Islet of Langerhans (tissue), 1 donor: ENCODE measurements around the gene HSPG2.
"Not testable (repeated sequence)": the region's sequence is repeated elsewhere in the genome, so short reads cannot be mapped to it uniquely, and the experiment has no call there.

Experiments
- FAIRE-seq: peaks from one replicate; lab custom pipeline; 2011; peaks lifted over from hg19 to GRCh38; lab: Jason Lieb, UNC

The HSPG2 gene

DNA sequence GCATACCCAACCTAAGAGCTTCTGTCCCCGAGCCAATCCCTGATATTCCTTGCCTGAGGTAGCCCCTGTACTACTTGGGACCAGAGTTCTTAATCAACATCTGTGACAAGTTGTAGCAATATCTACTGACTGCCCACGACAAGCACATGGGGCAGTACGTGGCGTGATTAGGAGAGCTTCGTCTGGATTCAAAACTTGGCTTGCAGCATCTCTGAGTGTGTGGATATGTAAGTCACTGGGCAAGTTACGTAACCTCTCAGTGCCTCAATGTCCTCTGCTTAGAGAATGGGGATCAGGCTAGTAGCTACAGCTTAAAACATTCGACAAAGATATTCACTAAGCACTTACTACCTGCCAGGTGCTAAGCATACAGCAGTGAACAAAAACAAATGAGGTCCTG, 5.0 kb downstream of the HSPG2 start:
- no peak for FAIRE-seq

DNA sequence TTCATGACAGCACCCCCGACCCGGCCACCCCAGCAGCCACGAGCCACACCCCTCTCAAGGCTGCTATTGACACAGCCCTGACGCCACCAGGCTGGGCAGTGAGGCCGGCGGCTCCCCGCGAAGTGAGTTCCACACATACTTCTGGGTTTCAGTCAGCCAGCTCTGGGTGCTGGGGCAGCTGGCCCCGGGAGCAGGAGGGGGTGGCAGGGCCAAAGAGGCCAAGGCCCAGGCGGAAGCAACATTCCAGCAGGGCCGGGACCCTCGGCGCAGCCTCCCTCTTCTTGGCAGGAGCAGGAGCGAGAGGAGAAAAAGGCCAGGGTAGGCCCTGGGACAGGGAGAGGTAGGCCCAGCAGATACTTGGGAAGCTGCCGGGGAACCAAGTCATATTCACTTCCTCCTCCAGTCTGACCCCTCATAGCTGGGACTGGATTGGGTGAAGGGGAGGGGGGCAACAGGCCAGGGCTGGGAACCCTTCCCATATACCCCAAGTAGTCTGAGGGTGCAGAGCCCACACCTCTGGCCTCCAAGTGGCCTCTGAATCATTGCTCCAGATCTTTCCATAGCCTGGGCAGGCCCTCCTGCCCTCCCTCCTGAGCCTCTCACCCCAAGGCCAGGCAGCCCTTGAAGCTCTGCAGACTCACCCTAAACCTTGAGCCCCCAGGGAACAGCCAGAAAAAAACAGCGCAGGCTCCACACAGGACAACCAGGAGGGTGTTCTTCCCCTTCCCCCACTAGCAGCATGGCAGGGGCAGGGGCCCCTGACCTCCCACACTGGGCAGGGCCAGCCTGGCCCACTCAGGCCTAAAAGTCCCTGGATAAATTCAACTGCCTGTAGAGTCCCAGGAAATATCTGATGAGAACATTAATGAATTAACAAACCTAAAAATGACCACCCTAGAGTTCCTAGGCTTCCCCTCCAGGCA, 5.7 kb downstream of the HSPG2 start:
- FAIRE-seq = no peak

- FAIRE-seq = no peak
Measured at GRCh38 chr1:21930629-21931170, 6.4 kb downstream of the HSPG2 start.

DNA sequence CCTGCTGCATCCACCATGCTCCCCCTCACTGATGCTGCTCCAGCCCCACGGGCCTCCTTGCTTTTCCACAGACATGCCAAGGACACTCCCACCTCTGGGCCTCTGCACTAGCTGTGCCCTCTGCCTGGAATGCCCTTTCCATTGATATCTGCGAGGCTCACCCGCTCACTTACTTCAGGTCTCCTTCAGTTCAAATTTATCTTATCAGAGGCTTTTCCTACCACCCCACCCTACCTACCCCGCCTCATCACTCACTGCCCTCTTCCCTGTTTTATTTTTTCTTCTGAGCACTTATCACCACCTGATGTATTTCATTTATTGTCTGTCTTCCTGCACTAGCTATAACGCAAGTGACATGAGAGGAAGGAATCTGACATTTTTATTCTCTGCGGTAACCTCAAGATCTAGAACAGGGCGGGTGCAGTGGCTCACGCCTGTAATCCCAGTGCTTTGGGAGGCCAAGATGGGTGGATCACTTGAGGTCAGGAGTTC, 7.0 kb downstream of the HSPG2 start:
- no peak for FAIRE-seq

- no peak for FAIRE-seq
Measured at GRCh38 chr1:21927533-21928237, 9.4 kb downstream of the HSPG2 start.

GRCh38 chr1:21926814-21927532, 10.1 kb downstream of the HSPG2 start:
- FAIRE-seq = no peak

DNA sequence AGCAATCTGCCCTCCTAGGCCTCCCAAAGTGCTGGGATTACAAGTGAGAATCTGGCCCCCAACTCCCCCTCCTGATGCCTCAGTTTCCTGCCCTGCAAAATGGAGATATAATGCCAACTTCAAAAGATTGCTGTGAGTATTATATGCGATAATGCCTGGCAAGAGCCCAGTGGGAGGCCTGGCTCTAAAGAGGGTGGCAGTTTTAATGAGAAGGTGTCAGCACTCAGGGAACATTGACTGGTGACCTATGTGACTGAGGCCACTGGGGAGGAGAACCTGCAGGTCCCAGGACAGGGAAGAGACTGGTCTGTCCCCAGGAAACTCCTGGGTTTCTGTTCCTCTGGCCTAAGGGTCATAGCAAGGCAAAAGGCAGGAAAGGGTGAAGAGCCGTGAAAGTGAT, 11.0 kb downstream of the HSPG2 start:
- FAIRE-seq = no peak

DNA sequence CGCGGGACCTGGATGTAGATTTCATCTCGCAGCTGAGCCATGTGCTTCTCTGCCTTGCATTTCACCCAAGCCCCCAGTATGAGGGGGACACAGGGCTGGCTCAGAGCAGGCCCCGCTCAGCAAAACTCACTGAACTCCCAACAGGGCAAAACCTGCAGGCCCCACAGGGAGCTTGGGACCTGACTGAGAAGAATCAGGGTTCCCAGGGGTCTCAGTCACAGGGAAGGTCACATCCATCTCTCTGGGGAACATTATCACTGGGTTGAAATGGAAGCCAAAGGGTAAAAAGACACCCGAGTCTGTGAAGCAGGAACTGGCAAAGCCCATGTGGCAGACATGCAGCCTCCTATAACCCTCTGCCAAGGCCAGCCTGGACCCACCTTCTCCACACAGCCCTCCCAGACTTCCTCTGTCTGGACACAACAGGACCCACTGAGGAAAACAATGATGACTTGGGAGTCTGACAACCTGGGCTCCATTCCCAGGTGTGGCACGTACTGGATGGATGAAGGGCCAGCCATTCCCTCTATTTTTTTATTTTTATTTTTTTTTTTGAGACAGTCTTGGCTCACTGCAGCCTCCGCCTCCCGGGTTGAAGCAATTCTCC, 11.7 kb downstream of the HSPG2 start:
- no peak for FAIRE-seq

DNA sequence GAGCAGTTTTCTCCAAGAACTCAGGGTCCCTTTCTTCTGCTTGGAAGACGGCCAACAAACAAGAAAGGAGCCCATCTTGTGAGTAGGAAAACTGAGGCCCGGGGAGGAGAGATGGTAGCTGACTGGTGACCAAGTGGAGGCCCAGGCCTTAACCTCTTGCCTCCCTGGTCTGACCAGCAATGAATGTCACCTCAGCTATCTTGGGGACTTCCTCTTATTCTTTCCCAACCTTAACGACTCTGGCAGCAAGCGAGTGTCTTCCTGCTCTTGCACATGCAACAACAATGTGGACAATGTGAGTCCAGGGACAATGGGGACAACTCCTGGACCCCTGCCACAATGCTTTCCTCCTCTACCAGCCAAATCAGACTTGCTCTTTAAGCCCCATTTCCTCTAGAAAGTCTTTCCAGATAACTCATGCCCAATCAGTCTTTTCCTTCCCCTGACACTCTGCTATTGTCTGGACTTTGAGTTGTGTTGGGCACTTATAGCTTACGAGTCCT, 12.6 kb downstream of the HSPG2 start:
- FAIRE-seq = no peak

GRCh38 chr1:21922090-21923013, 14.8 kb downstream of the HSPG2 start:
- no peak for FAIRE-seq

DNA sequence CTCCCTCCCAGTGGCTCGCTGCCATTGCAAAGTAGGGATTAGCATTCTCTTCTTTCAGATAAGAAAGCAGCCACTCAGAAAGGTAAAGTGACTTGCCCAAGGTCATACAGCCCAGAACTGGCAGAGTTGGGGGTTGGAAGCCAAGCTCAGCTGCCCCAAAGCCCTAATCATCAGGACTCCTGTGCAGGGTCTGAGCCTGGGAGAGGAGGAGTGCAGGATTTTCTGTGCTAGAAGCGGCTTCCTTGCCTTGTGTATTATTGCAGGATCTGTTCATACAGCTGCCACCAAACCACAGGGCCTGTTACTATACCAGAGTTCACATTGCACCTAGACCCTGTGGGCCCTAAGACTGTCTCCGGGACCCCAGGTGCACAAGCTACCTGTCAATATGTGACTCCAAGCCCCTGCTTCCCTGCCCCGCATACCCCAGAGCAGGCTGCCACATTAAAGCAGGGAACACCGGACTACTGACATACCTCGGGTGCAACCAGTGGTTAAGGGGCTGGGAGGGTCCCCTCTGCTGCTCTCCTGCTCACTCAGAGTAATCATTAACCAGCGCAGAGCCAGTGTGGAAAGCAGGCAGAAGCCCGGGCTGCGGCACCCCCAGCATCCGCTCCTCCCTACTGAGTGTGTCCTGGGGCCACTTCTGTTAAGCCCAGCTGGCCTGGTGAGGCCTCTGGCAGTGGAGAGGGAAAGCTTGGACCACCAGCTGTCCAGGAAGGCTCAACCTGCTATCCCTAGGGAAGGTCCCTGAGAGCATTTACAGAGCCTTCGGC, 15.8 kb downstream of the HSPG2 start:
- no peak for FAIRE-seq

DNA sequence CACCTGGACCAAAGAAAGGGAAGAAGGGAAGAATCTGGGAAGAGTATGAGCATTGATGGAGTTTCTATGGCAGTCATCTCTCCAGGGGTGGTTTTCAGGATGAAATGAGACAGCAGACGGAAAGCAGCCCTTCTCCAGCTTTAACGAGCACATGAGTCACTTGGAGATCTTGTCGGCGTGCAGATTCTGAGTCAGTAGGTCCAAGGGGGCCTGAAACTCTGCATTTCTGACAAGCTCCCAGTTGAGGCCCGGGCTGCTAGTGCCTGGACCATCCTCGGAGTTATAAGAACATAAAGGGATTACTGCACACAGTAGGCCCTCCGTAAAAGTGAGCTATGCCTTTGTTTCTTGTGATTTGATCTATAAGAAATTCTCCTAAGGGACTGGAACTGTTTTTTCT, 17.6 kb downstream of the HSPG2 start:
- FAIRE-seq = no peak

GRCh38 chr1:21917239-21917631, 19.9 kb downstream of the HSPG2 start:
- FAIRE-seq = not testable (repeated sequence)

GRCh38 chr1:21916447-21917238, 20.5 kb downstream of the HSPG2 start:
- no peak for FAIRE-seq

DNA sequence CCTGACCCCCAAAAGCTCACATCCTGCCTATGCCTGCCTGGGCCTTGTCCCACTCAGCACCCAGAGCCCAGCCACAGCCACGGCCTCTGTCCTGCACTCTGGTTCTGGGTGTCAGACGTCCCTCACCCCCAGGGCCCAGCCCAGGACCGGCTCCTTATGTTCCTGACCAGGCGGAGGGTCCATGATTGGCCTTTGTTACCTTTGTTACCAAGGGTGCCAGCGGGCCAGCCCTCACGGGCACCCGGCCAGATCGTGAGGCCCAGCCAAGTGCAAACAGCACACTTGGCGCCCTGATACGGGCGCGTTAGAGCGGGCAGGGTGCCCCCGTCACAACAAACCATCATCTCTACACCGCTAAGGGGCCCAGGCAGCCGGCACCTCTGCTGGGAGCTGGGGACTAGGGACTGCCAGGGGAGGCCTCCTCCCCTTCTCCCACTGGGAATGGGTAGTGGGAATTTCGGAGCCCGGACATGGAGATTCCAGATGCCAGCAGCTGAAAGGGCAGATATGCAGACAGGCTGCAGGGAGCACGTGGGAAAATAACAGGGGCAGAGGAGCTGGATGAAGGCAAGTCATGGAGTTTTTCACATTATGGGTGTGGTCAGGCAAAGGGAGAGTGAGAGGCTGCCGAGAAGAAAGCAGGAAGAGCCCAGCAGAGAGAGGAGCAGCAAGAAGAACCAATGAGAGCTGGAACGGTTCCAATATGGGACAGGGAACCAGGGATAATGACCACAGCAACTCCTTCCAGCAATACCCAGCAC, 22.1 kb downstream of the HSPG2 start:
- no peak for FAIRE-seq

GRCh38 chr1:21914450-21914849, 22.7 kb downstream of the HSPG2 start:
- FAIRE-seq = no peak

DNA sequence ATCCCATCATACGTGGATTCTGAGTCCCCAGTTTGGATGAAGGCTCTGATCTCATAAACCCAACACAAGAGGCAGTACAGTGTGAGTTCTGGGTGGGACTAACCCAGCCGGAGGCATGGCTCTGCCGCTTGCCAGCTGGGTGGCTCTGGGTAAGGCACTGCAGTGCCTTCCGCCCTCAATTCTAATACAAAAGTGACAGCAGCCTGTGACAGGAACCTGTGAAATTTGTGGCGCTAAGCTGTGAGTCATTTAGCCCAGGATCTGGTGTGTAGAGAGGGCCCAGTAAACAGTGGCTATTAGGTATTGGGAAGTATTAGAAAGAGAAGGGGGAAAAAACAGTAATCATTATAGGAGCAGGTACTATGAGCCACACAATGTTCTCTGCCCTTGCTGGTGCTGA, 23.3 kb downstream of the HSPG2 start:
- no peak for FAIRE-seq

DNA sequence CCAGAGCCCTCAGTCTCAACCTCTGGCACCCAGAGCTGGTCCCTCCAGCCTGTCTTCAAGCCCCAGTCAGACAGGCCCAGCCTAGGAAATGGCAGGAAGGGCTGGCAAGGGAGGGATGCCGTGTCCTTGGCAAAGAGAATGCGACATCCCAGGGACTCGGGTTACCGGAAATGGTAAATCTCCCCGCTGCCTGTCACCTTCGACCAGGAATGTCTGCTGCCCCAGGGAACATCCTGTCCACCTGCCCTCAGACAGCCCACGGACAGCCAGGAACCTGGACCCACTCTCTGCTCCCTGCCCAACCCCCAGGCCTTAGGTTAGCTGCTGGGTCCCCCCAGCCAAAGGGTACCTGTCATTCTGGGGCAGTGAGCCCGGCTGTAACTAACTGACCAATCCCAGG, 23.9 kb downstream of the HSPG2 start:
- FAIRE-seq = no peak
